GM12878 (cell line): ENCODE data around the gene DDX42. TPM values are rescaled to one million over a fixed set of nuclear protein-coding genes. Genes with fewer than 3 reads are reported as not detected.

Experiments
- ATAC-seq: fragments of 200-7000 bp; cut with Tn5 transposase; 3 replicates; pipeline ENCODE4 v1.9.1; 2020; ENCODE audit warnings: mild to moderate bottlenecking, moderate library complexity
- BruUV-seq: library from RNA; stranded (reverse); fragments of 400-500 nt; replicated peaks from 2 replicates; lab custom pipeline; 2021; lab: Mats Ljungman, UMichigan
- CTCF ChIA-PET: fragments of 300-600 bp; sonication (Branson Sonifier 250); formaldehyde crosslinking; extraction: SDS; loops from one replicate; lab custom pipeline; 2021; ENCODE audit warnings: inconsistent platforms; lab: Yijun Ruan, JAX
- POLR2A ChIA-PET: fragments of 350-600 bp; formaldehyde crosslinking; extraction: SDS; loops from one replicate; lab custom pipeline; 2021; ENCODE audit warnings: inconsistent platforms; lab: Charles Lee
- RAD21 ChIA-PET: fragments of 300-600 bp; sonication (Branson Sonifier 250); formaldehyde crosslinking; loops from one replicate; lab custom pipeline; 2023; ENCODE audit warnings: antibody characterized with exemption; ENCODE audit not compliant: unreplicated experiment; lab: Charles Lee
- SMC1A ChIA-PET: fragments of 300-600 bp; sonication (Branson Sonifier 250); formaldehyde crosslinking; loops from one replicate; lab custom pipeline; 2023; ENCODE audit not compliant: unreplicated experiment, uncharacterized antibody; lab: Charles Lee
- DNase-seq: peaks from one replicate; pipeline ENCODE4 v3.0.0-alpha.2; 2011; ENCODE audit warnings: low read depth, low spot score
- FAIRE-seq: peaks from 3 replicates; lab custom pipeline; 2011; peaks lifted over from hg19 to GRCh38; lab: Jason Lieb, UNC
- H2AFZ ChIP-seq: 2 replicates; pipeline ENCODE4 v1.6.0; 2011; ENCODE audit warnings: low read depth, low read length, control low read depth; ENCODE audit not compliant: control insufficient read depth
- H3K27ac ChIP-seq: 2 replicates; pipeline ENCODE4 v1.5.1; 2011; ENCODE audit warnings: control low read depth; ENCODE audit not compliant: control insufficient read depth, insufficient read depth
- H3K27me3 ChIP-seq, 2 experiments: replicated peaks in 1 of 2; 2 replicates each; pipeline versions ENCODE4 v1.6.0 to v1.6.1; 2011; ENCODE audit warnings: low read length in 1 of 2; ENCODE audit not compliant: control insufficient read depth in 2 of 2, insufficient read depth in 2 of 2
- H3K36me3 ChIP-seq, 2 experiments: 2 replicates each; pipeline ENCODE4 v1.5.1; 2011; ENCODE audit warnings: low read length in 1 of 2; ENCODE audit not compliant: control insufficient read depth in 2 of 2, insufficient read depth in 2 of 2
- H3K4me1 ChIP-seq: 2 replicates; pipeline ENCODE4 v1.6.1; 2011; ENCODE audit warnings: mild to moderate bottlenecking, low read length, moderate library complexity, mixed read lengths; ENCODE audit not compliant: control insufficient read depth, insufficient read depth
- H3K4me2 ChIP-seq: 2 replicates; pipeline ENCODE4 v1.6.0; 2011; ENCODE audit warnings: control low read depth; ENCODE audit not compliant: control insufficient read depth, insufficient read depth
- H3K4me3 ChIP-seq: fragments of 200-600 bp; sonication (generic); 2 replicates; pipeline ENCODE4 v1.5.1; 2016
- H3K79me2 ChIP-seq: 2 replicates; pipeline ENCODE4 v1.6.0; 2011; ENCODE audit warnings: low read length; ENCODE audit not compliant: control insufficient read depth, insufficient read depth
- H3K9ac ChIP-seq: 2 replicates; pipeline ENCODE4 v1.8.0; 2011; ENCODE audit warnings: low read length, control low read depth, mixed read lengths; ENCODE audit not compliant: control insufficient read depth, insufficient read depth
- H3K9me3 ChIP-seq: replicated peaks from 3 replicates; pipeline ENCODE4 v1.5.1; 2011; ENCODE audit warnings: mild to moderate bottlenecking, low read length; ENCODE audit not compliant: control insufficient read depth, insufficient read depth
- H4K20me1 ChIP-seq: 2 replicates; pipeline ENCODE4 v1.6.0; 2011; ENCODE audit not compliant: control insufficient read depth, insufficient read depth
- ASH2L ChIP-seq: fragments of 300-600, 200-600 bp; sonication (generic); IDR thresholded peaks from 2 replicates; pipeline ENCODE4 v1.6.1; 2017; ENCODE audit warnings: low read depth, mild to moderate bottlenecking, borderline replicate concordance
- MTA3 ChIP-seq: IDR thresholded peaks from 2 replicates; pipeline ENCODE4 v1.6.1; 2012; ENCODE audit warnings: low read length, inconsistent platforms, borderline replicate concordance
- SUZ12 ChIP-seq: fragments of 200-600 bp; sonication (generic); IDR thresholded peaks from one replicate; pipeline ENCODE4 v1.6.1; 2018; ENCODE audit warnings: antibody characterized with exemption, mild to moderate bottlenecking; ENCODE audit not compliant: unreplicated experiment
- TBL1XR1 ChIP-seq: IDR thresholded peaks from 2 replicates; pipeline ENCODE4 v1.6.1; 2012; ENCODE audit warnings: low read depth, low read length, improper control_type of control experiment
- WGBS: methylation state at CpG from one replicate; pipeline ENCODE4 v1.1.6; 2016; ENCODE audit warnings: low lambda C conversion rate; ENCODE audit not compliant: insufficient replicate concordance, insufficient coverage; ENCODE audit errors: missing lambda C conversion rate; 5-methylcytosine and 5-hydroxymethylcytosine counted together
- in situ Hi-C: fragments of 300-500 bp; cut with MboI; formaldehyde crosslinking; loops from 9 replicates; pipeline ENCODE4 v1.14.3; 2018; ENCODE audit warnings: mixed read lengths
- intact Hi-C: fragments of 100-400 bp; cut with micrococcal nuclease; formaldehyde crosslinking; loops from one replicate; pipeline ENCODE4 v1.14.2; 2022; ENCODE audit not compliant: unreplicated experiment
- polyA plus RNA-seq, 11 experiments: library from polyadenylated mRNA; depleted of rRNA in 4 of 11; unstranded in 6 of 11; stranded (reverse) in 5 of 11; fragments of >200 nt; fragmentation: Nextera tagmentation in 4 of 11; fragmentation: Illumina TruSeq in 1 of 11; extraction: Ambion mirVana in 4 of 11; extraction: Trizol in 1 of 11; gene quantifications; 1 replicate in 1 of 11; 2 replicates in 10 of 11; pipeline versions ENCODE4 v1.2.1 to v1.2.3, GENCODE V29; 2011 to 2016; ENCODE audit warnings: inconsistent platforms in 2 of 11, missing spikeins in 2 of 11, low read depth in 1 of 11
- total RNA-seq, 4 experiments: library from RNA; depleted of rRNA in 3 of 4; stranded (reverse); fragments of >200 nt in 3 of 4; fragmentation: Illumina TruSeq in 1 of 4; extraction: Trizol in 1 of 4; gene quantifications; 2 replicates each; pipeline versions ENCODE4 v1.2.1 to v1.2.3, GENCODE V29; 2013 to 2021

DDX42 gene
- total and polyA plus RNA-seq, 10 of the 15 experiments (the other 5 are each of a cell fraction or from before 2014, with no cell fraction given) = 14.6 to 147 (median 65.3) TPM

- in situ Hi-C loops = no loop called here
- ChIA-PET POLR2A (no interaction called here), SMC1A (no interaction called here), CTCF (no interaction called here), RAD21 (no interaction called here)
- Histone ChIP-seq H3K36me3 (peaks cover 6 to 52% of the 10 kb centered on the region in 2 experiments), H3K4me2 (no peak overlapping the region), H3K27ac (no peak overlapping the region), H3K79me2 (no peaks in the 10 kb centered on the region), H3K27me3 (no peaks in the 10 kb centered on the region), H2AFZ (no peak overlapping the region), H3K9ac (no peak overlapping the region), H4K20me1 (no peaks in the 10 kb centered on the region; the same call in 1 of the 2 replicates), H3K4me1 (no peaks in the 10 kb centered on the region), H3K9me3 (no peaks in the 10 kb centered on the region), H3K4me3 (no peak overlapping the region)
- TF ChIP-seq TBL1XR1 = no peak
- intact Hi-C loops = no loop called here
- 100% methylated on average over 1 of the region's 1 CpG for WGBS
- BruUV-seq = no TSS peak
- DNase-seq (no peak), ATAC-seq (no peak), FAIRE-seq (no peak)
Measured at GRCh38 chr17:63800783-63801182, 26.8 kb downstream of the DDX42 start.

GRCh38 chr17:63804328-63804727 is 30.4 kb downstream of the DDX42 start:
- no peak overlapping the region for H3K9ac ChIP-seq
- H3K4me2 ChIP-seq = no peak overlapping the region
- no peaks in the 10 kb centered on the region for H3K9me3 ChIP-seq
- BruUV-seq = no TSS peak
- CTCF ChIA-PET = interaction anchor here (0.8 to 2.2 kb wide), 7 partner anchors 20 to 379 kb away, joined by 3 to 6 read pairs (median 4); no protein-coding TSS in a partner anchor
- in situ Hi-C loops (no loop called here), intact Hi-C loops (no loop called here)
- DNase-seq (no peak), FAIRE-seq (no peak), ATAC-seq (no peak)
- no peaks in the 10 kb centered on the region for H3K4me1 ChIP-seq
- no peak overlapping the region for H2AFZ ChIP-seq
- POLR2A ChIA-PET = interaction anchor here (1.0 to 1.4 kb wide), 4 partner anchors 22 to 35 kb away, joined by 3 to 6 read pairs (median 3); partner anchors contain the start of genes CCDC47 and DDX42
- RAD21 ChIA-PET = interaction anchor here (1.2 kb wide), 1 partner anchor 45 kb away, joined by 3 read pairs; no protein-coding TSS in a partner anchor
- SMC1A ChIA-PET = interaction anchor here (0.9 to 1.6 kb wide), 7 partner anchors 14 to 379 kb away, joined by 3 to 8 read pairs (median 3); no protein-coding TSS in a partner anchor
- WGBS = 95% methylated on average over 1 of the region's 1 CpG
- H3K27me3 ChIP-seq = no peaks in the 10 kb centered on the region
- no peak overlapping the region for H3K27ac ChIP-seq
- H4K20me1 ChIP-seq = no peaks in the 10 kb centered on the region; the same call in 1 of the 2 replicates
- TF ChIP-seq MTA3 (no peak), ASH2L (no peak), SUZ12 (no peak)
- H3K36me3 ChIP-seq = peaks cover 5 to 46% of the 10 kb centered on the region in 2 experiments
- no peak overlapping the region for H3K4me3 ChIP-seq
- H3K79me2 ChIP-seq = no peaks in the 10 kb centered on the region
